HepG2 (cell line): ENCODE results near the gene EXOSC9. TPM values are rescaled to one million over a fixed set of nuclear protein-coding genes. Genes with fewer than 3 reads are reported as not detected.

ENCODE experiments used
- DDIT3 ChIP-seq: sonication (generic); formaldehyde crosslinking; IDR thresholded peaks from 2 replicates; pipeline ENCODE4 v1.4.0; 2020; ENCODE audit warnings: mild to moderate bottlenecking, missing genetic modification reagents
- HIC2 ChIP-seq: sonication (generic); formaldehyde crosslinking; IDR thresholded peaks from 2 replicates; pipeline ENCODE4 v1.9.0; 2022; ENCODE audit warnings: low read depth, missing genetic modification reagents
- HNRNPH1 ChIP-seq: fragments of 200-400 bp; formaldehyde crosslinking; optimal IDR thresholded peaks from 2 replicates; pipeline ENCODE3; 2017; ENCODE audit warnings: mild to moderate bottlenecking, low read depth, low read length
- HOXA5 ChIP-seq: sonication (generic); formaldehyde crosslinking; IDR thresholded peaks from 2 replicates; pipeline ENCODE4 v1.4.0; 2020; ENCODE audit warnings: missing genetic modification reagents
- PLSCR1 ChIP-seq: sonication (generic); formaldehyde crosslinking; IDR thresholded peaks from 2 replicates; pipeline ENCODE4 v1.5.0; 2020; ENCODE audit warnings: missing genetic modification reagents, mild to moderate bottlenecking, borderline replicate concordance
- TFAP4 ChIP-seq: sonication (generic); IDR thresholded peaks from 2 replicates; pipeline ENCODE4 v1.6.1; 2016; ENCODE audit warnings: low read depth, borderline replicate concordance
- ZFAT ChIP-seq: sonication (generic); formaldehyde crosslinking; conservative IDR thresholded peaks from 2 replicates; pipeline ENCODE4 v1.8.1; 2023; ENCODE audit warnings: missing genetic modification reagents, inconsistent platforms
- ZFP62 ChIP-seq: sonication (generic); formaldehyde crosslinking; IDR thresholded peaks from 2 replicates; pipeline ENCODE4 v1.4.0; 2020; ENCODE audit warnings: missing genetic modification reagents
- ZNF510 ChIP-seq: sonication (generic); formaldehyde crosslinking; IDR thresholded peaks from 2 replicates; pipeline ENCODE4 v1.4.0; 2020; ENCODE audit warnings: low read depth, mild to moderate bottlenecking, missing genetic modification reagents
- ZNF644 ChIP-seq: IDR thresholded peaks from 2 replicates; pipeline ENCODE4 v1.6.1; 2016; ENCODE audit warnings: low read depth
- ZSCAN5A ChIP-seq: sonication (generic); formaldehyde crosslinking; IDR thresholded peaks from 2 replicates; pipeline ENCODE4 v1.8.0; 2022; ENCODE audit warnings: mild to moderate bottlenecking, missing genetic modification reagents, borderline replicate concordance
- polyA plus RNA-seq, 8 experiments: library from polyadenylated mRNA; depleted of rRNA in 3 of 8; stranded (reverse) in 7 of 8; unstranded in 1 of 8; fragments of >200 nt; fragmentation: Illumina TruSeq in 4 of 8; extraction: Trizol in 4 of 8; gene quantifications; 2 replicates each; pipeline versions ENCODE4 v1.2.1 to v1.2.3, GENCODE V29; 2011 to 2016; ENCODE audit warnings: low read depth in 4 of 8, missing spikeins in 1 of 8, mixed read lengths in 1 of 8; ENCODE audit not compliant: insufficient read depth in 1 of 8
- total RNA-seq, 5 experiments: library from RNA; depleted of rRNA; stranded (reverse); fragments of >200 nt; fragmentation: Illumina TruSeq; extraction: Trizol; gene quantifications; 2 replicates each; pipeline ENCODE4 v1.2.3, GENCODE V29; 2016; ENCODE audit warnings: low read depth in 1 of 5

Gene EXOSC9
- total and polyA plus RNA-seq, 2 of the 13 experiments (the other 11 are each of a cell fraction or from before 2014, with no cell fraction given), result 26.0 to 48.0 TPM

- TF ChIP-seq ZNF644 (CRISPR knock-in tag) (no peak), DDIT3 (CRISPR knock-in tag) (no peak), ZSCAN5A (CRISPR knock-in tag) (no peak), PLSCR1 (CRISPR knock-in tag) (no peak), ZFAT (CRISPR knock-in tag) (no peak), HIC2 (CRISPR knock-in tag) (no peak), TFAP4 (no peak), ZNF510 (CRISPR knock-in tag) (no peak), ZFP62 (CRISPR knock-in tag) (no peak), HNRNPH1 (no peak), HOXA5 (CRISPR knock-in tag) (no peak)
- TF ChIP-seq, all 625 proteins: peak for 24
These were observed 6.5 kb upstream of the EXOSC9 start (continued) for GRCh38 chr4:121794505-121795188.
